ENCODE results near the gene ELMO1. TPM values are rescaled to one million over a fixed set of nuclear protein-coding genes. Genes with fewer than 3 reads are reported as not detected.

Gene ELMO1
- total RNA-seq, 4 donors from 2014 or later = 31.1 to 42.9 (median 38.7) TPM

DNA sequence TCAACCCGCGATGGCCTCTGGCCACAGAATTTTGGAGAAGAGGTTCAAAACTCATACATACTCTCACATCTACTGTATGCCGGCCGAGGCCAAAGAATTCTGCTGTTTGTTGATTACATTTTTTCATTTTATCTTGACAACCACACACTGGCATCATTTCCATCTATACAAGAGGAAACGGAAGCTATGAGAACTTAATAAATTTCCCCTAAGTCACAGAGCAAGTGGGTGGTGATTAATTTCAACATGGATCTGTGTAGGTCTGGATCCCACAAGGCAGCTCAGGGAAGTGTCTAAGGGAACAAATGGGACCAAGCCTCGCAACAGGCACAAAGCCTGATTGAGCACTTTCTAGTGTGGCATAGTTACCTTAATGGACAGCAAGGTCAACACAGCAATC is 18.0 kb downstream of the ELMO1 start:
- TF ChIP-seq, protein P1, sequence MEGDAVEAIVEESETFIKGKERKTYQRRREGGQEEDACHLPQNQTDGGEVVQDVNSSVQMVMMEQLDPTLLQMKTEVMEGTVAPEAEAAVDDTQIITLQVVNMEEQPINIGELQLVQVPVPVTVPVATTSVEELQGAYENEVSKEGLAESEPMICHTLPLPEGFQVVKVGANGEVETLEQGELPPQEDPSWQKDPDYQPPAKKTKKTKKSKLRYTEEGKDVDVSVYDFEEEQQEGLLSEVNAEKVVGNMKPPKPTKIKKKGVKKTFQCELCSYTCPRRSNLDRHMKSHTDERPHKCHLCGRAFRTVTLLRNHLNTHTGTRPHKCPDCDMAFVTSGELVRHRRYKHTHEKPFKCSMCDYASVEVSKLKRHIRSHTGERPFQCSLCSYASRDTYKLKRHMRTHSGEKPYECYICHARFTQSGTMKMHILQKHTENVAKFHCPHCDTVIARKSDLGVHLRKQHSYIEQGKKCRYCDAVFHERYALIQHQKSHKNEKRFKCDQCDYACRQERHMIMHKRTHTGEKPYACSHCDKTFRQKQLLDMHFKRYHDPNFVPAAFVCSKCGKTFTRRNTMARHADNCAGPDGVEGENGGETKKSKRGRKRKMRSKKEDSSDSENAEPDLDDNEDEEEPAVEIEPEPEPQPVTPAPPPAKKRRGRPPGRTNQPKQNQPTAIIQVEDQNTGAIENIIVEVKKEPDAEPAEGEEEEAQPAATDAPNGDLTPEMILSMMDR (IDR thresholded peaks at IDR 0.05) = no peak
- TF ChIP-seq EP300 (IDR thresholded peaks at IDR 0.05) (no peak), POLR2AphosphoS5 (IDR thresholded peaks at IDR 0.05) (no peak), POLR2A (IDR thresholded peaks at IDR 0.05; ENCODE audit: low read depth) (no peak)
- Histone ChIP-seq H3K27me3 (peaks cover 0 to 4% (median 2%) of the 10 kb centered on the region in 4 donors), H3K4me1 (peaks cover 0 to 17% (median 8%) of the 10 kb centered on the region in 4 donors), H3K4me3 (no peak overlapping the region), H3K9me3 (no peaks in the 10 kb centered on the region), H3K36me3 (no peaks in the 10 kb centered on the region), H3K27ac (replicated peaks in 1 of 4) (no peak overlapping the region)
- 78% methylated on average over 6 of the region's 6 CpGs for WGBS
- intact Hi-C loops (cut with DNase I) = no loop called here
- DNase-seq (ENCODE audit: extremely low spot score) = no peak

DNA sequence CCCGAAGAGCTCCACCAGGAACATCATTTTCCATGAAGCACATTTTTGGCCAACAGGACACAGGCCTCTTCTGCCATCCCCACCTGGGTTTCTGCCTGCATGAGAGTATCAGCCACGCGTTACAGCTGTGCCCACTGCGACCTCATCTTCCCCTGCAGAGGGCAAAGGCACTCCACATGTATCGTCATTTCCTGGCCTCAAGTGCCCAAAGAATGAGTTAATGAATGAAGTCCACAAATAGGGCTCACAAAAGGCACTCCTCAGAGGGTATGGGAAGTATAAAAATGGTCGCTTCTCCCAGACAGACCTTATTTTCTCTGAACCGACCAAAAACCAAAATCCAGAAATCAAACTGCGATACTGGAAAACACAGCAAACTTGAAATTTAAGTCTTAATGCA is 18.5 kb downstream of the ELMO1 start:
- WGBS = 87% methylated on average over 8 of the region's 8 CpGs
- peaks cover 0 to 4% (median 2%) of the 10 kb centered on the region in 4 donors for H3K27me3 ChIP-seq
- intact Hi-C loops (cut with DNase I) = no loop called here

DNA sequence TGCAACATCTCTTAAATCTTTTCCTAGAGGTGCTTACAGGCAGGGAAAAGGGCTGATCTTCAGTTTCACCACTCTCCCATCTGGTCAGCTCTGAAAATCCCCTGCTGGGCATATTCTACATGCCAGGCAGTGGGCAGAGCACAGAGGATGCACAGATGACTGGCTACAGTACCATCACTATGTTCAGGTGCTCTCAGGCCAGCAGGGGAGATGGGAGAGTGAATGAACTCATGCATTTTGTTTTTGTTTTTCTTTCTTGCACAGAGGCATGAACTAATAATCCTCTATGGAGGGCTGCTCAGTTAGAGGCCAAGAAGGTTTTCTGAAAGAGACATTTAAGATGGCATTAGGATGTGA is 19.3 kb downstream of the ELMO1 start:
- no peaks in the 10 kb centered on the region for H3K9me3 ChIP-seq
- intact Hi-C loops (cut with DNase I) = no loop called here
- no peak for TF ChIP-seq POLR2AphosphoS5 (IDR thresholded peaks at IDR 0.05)
- TF ChIP-seq, protein P1 (IDR thresholded peaks at IDR 0.05) = no peak
- TF ChIP-seq POLR2A (IDR thresholded peaks at IDR 0.05; ENCODE audit: low read depth) = no peak
- TF ChIP-seq EP300 (IDR thresholded peaks at IDR 0.05) = no peak
- peaks cover 0 to 17% (median 5%) of the 10 kb centered on the region in 4 donors for H3K4me1 ChIP-seq
- H3K27ac ChIP-seq (replicated peaks in 1 of 4) = no peak overlapping the region
- H3K36me3 ChIP-seq = no peaks in the 10 kb centered on the region
- peaks cover 0 to 4% (median 2%) of the 10 kb centered on the region in 4 donors for H3K27me3 ChIP-seq
- H3K4me3 ChIP-seq = no peak overlapping the region
- DNase-seq (ENCODE audit: extremely low spot score) = no peak

More for the DNA sequence above, 18.5 kb downstream of the ELMO1 start:
- no peaks in the 10 kb centered on the region for H3K36me3 ChIP-seq
- no peak overlapping the region for H3K27ac ChIP-seq (replicated peaks in 1 of 4)
- no peaks in the 10 kb centered on the region for H3K9me3 ChIP-seq
- peaks cover 0 to 17% (median 8%) of the 10 kb centered on the region in 4 donors for H3K4me1 ChIP-seq
- DNase-seq (ENCODE audit: extremely low spot score) = no peak
- H3K4me3 ChIP-seq = no peak overlapping the region
- TF ChIP-seq POLR2A (IDR thresholded peaks at IDR 0.05; ENCODE audit: low read depth) (no peak), EP300 (IDR thresholded peaks at IDR 0.05) (no peak), POLR2AphosphoS5 (IDR thresholded peaks at IDR 0.05) (no peak)
- TF ChIP-seq, protein P1 (IDR thresholded peaks at IDR 0.05) = no peak

DNA sequence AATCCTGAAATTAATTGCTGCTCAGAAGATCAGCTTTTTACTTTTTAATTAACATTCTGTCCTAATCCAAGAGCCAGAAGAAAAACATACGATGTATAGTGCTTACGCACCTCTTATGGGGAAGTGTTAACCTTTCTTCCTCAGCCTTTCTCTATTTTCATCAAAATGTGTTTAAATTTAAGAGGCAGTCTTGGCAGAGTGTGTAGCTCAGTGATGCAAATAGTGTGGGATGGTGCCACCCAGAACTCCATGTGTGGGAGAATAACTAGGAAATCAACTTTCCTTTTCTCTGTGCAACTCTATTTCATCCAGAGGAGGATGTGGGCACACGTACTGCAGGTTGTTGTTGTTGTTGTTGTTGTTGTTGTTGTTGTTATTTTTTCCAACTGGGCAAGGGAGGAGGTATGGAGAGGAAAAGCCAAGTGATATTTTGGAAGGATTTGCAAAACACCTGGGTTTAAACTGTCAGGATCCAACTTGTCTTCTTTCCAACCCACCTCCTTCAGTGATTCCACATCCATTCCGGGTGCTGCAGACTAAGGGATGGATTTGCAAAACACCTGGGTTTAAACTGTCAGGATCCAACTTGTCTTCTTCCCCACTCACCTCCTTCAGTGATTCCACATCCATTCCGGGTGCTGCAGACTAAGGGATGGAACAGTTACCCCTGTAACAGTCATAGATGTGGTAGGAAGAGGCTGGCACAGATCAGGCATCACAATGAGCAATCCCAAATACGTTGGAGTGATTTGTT is 19.8 kb downstream of the ELMO1 start:
- no peak for TF ChIP-seq EP300 (IDR thresholded peaks at IDR 0.05)
- TF ChIP-seq POLR2AphosphoS5 (IDR thresholded peaks at IDR 0.05) = no peak
- TF ChIP-seq POLR2A (IDR thresholded peaks at IDR 0.05; ENCODE audit: low read depth) = no peak
- TF ChIP-seq, protein P1 (IDR thresholded peaks at IDR 0.05) = no peak
- peaks cover 0 to 17% (median 7%) of the 10 kb centered on the region in 4 donors for H3K4me1 ChIP-seq
- intact Hi-C loops (cut with DNase I) = no loop called here
- H3K9me3 ChIP-seq = no peaks in the 10 kb centered on the region
- no peak overlapping the region for H3K4me3 ChIP-seq
- no peak overlapping the region for H3K27ac ChIP-seq (replicated peaks in 1 of 4)
- peaks cover 0 to 4% (median 2%) of the 10 kb centered on the region in 4 donors for H3K27me3 ChIP-seq
- 77% methylated on average over 6 of the region's 6 CpGs for WGBS
- H3K36me3 ChIP-seq = no peaks in the 10 kb centered on the region
- DNase-seq (ENCODE audit: extremely low spot score) = no peak
